Measurements from ENCODE around the gene EDARADD. TPM values are rescaled to one million over a fixed set of nuclear protein-coding genes. Genes with fewer than 3 reads are reported as not detected.
"Not testable (repeated sequence)": the region's sequence is repeated elsewhere in the genome, so short reads cannot be mapped to it uniquely, and the experiment has no call there.

EDARADD gene
- total RNA-seq = 1 to 10 TPM in 1 of 4 donors, under 1 TPM in 2, not detected in 1; 0.27 to 1.7 (median 0.31) TPM

GRCh38 chr1:236393681-236394481, at the start of gene EDARADD:
TSS of gene EDARADD (plus strand) at chr1:236394286. CDS start at chr1:236394445, 159 bp downstream.
- Histone ChIP-seq H3K4me3 (peak within 1 kb of the TSS; percentile 31 to 62), H3K36me3 (no peaks in the 10 kb centered on the region), H3K27ac (peak within 1 kb of the TSS in 1 of 4 donors; percentile 18), H3K4me1 (peaks cover 0 to 18% (median 10%) of the 10 kb centered on the region in 3 donors), H3K9me3 (no peaks in the 10 kb centered on the region), H3K27me3 (peaks cover 63% of the 10 kb centered on the region)
- ATAC-seq = no peak
- TF ChIP-seq POLR2A (IDR thresholded peaks at IDR 0.05) = no peak
- WGBS, 2 donors (ENCODE audit: low coverage in 1 of 2) = 62 to 81% methylated on average over 8 to 13 of the region's 13 CpGs

- TF ChIP-seq POLR2AphosphoS5 (IDR thresholded peaks at IDR 0.05) (no peak), CTCF (IDR thresholded peaks at IDR 0.05) (no peak), EP300 (IDR thresholded peaks at IDR 0.05) (no peak), POLR2A (IDR thresholded peaks at IDR 0.05) (no peak)
Measured at GRCh38 chr1:236345728-236346127, 48.4 kb upstream of the EDARADD start.

GRCh38 chr1:236348071-236348470, 46.0 kb upstream of the EDARADD start:
- no peak for ATAC-seq
- H3K4me3 ChIP-seq = no peak overlapping the region
- H3K36me3 ChIP-seq = no peaks in the 10 kb centered on the region
- peaks cover 16% of the 10 kb centered on the region for H3K27me3 ChIP-seq
- H3K9me3 ChIP-seq = no peaks in the 10 kb centered on the region
- no peak overlapping the region for H3K27ac ChIP-seq
- 81% methylated on average over 12 of the region's 31 CpGs; no CpG with 5 or more reads in 1 of the 2 donors for WGBS, 2 donors (ENCODE audit: low coverage in 1 of 2)
- no peaks in the 10 kb centered on the region for H3K4me1 ChIP-seq
- TF ChIP-seq CTCF (IDR thresholded peaks at IDR 0.05) = no peak
- TF ChIP-seq EP300 (IDR thresholded peaks at IDR 0.05) = no peak
- no peak for TF ChIP-seq POLR2A (IDR thresholded peaks at IDR 0.05)
- no peak for TF ChIP-seq POLR2AphosphoS5 (IDR thresholded peaks at IDR 0.05)

More at GRCh38 chr1:236345728-236346127, 48.4 kb upstream of the EDARADD start:
- 0 to 25% methylated on average over 1 of the region's 1 CpG for WGBS, 2 donors (ENCODE audit: low coverage in 1 of 2)
- H3K27me3 ChIP-seq = peaks cover 16% of the 10 kb centered on the region
- H3K9me3 ChIP-seq = no peaks in the 10 kb centered on the region
- ATAC-seq = no peak
- H3K4me1 ChIP-seq = no peaks in the 10 kb centered on the region
- no peaks in the 10 kb centered on the region for H3K36me3 ChIP-seq
- H3K4me3 ChIP-seq = no peak overlapping the region
- no peak overlapping the region for H3K27ac ChIP-seq

GRCh38 chr1:236350308-236350707, 43.8 kb upstream of the EDARADD start:
- Histone ChIP-seq H3K27ac (no peak overlapping the region), H3K36me3 (no peaks in the 10 kb centered on the region), H3K4me1 (no peaks in the 10 kb centered on the region), H3K27me3 (peaks cover 16% of the 10 kb centered on the region), H3K4me3 (no peak overlapping the region), H3K9me3 (no peaks in the 10 kb centered on the region)
- TF ChIP-seq EP300 (IDR thresholded peaks at IDR 0.05) (no peak), POLR2A (IDR thresholded peaks at IDR 0.05) (no peak), POLR2AphosphoS5 (IDR thresholded peaks at IDR 0.05) (no peak), CTCF (IDR thresholded peaks at IDR 0.05) (no peak)
- 84% methylated on average over 5 of the region's 5 CpGs; no CpG with 5 or more reads in 1 of the 2 donors for WGBS, 2 donors (ENCODE audit: low coverage in 1 of 2)
- ATAC-seq = no peak

- H3K36me3 ChIP-seq = no peaks in the 10 kb centered on the region
- 65 to 78% methylated on average over 5 to 7 of the region's 7 CpGs for WGBS, 2 donors (ENCODE audit: low coverage in 1 of 2)
- H3K27ac ChIP-seq = no peak overlapping the region
- no peak for ATAC-seq
- TF ChIP-seq POLR2AphosphoS5 (IDR thresholded peaks at IDR 0.05) (no peak), POLR2A (IDR thresholded peaks at IDR 0.05) (no peak), EP300 (IDR thresholded peaks at IDR 0.05) (no peak), CTCF (IDR thresholded peaks at IDR 0.05) (no peak)
- peaks cover 16% of the 10 kb centered on the region for H3K27me3 ChIP-seq
- H3K4me3 ChIP-seq = no peak overlapping the region
- H3K9me3 ChIP-seq = no peaks in the 10 kb centered on the region
- no peaks in the 10 kb centered on the region for H3K4me1 ChIP-seq
Measured at GRCh38 chr1:236351875-236352573, 42.1 kb upstream of the EDARADD start.

GRCh38 chr1:236352747-236353146, 41.3 kb upstream of the EDARADD start:
- peaks cover 14% of the 10 kb centered on the region for H3K27me3 ChIP-seq
- H3K9me3 ChIP-seq, H3K4me1 ChIP-seq, H3K27ac ChIP-seq, H3K4me3 ChIP-seq, H3K36me3 ChIP-seq, ATAC-seq: not testable (repeated sequence)
- whole genome bisulfite sequencing, 2 donors (ENCODE audit: low coverage in 1 of 2) = 86% methylated on average over 3 of the region's 4 CpGs; no CpG with 5 or more reads in 1 of the 2 donors

Measured in gastroesophageal sphincter (tissue), 4 donors.